ENCODE results near the gene RYR1. TPM values are rescaled to one million over a fixed set of nuclear protein-coding genes. Genes with fewer than 3 reads are reported as not detected.

RYR1 gene
- total RNA-seq, 1 donor = not detected

- H3K4me3 ChIP-seq (ENCODE audit: low read depth, low read length) = no peak overlapping the region
- no peak for TF ChIP-seq CTCF (IDR thresholded peaks at IDR 0.05; ENCODE audit: insufficient read depth, low read length)
- DNase-seq (ENCODE audit: low read depth) = no peak
Observed at GRCh38 chr19:38391911-38392464, 41.5 kb upstream of the RYR1 start.

- no peak for DNase-seq (ENCODE audit: low read depth)
- H3K4me3 ChIP-seq (ENCODE audit: low read depth, low read length) = no peak overlapping the region
- no peak for TF ChIP-seq CTCF (IDR thresholded peaks at IDR 0.05; ENCODE audit: insufficient read depth, low read length)
Observed at GRCh38 chr19:38392707-38393308, 40.7 kb upstream of the RYR1 start.

GRCh38 chr19:38394488-38394887, 39.0 kb upstream of the RYR1 start:
- DNase-seq (ENCODE audit: low read depth) = no peak
- no peak overlapping the region for H3K4me3 ChIP-seq (ENCODE audit: low read depth, low read length)
- no peak for TF ChIP-seq CTCF (IDR thresholded peaks at IDR 0.05; ENCODE audit: insufficient read depth, low read length)

- H3K4me3 ChIP-seq (ENCODE audit: low read depth, low read length) = no peak overlapping the region
- TF ChIP-seq CTCF (IDR thresholded peaks at IDR 0.05; ENCODE audit: insufficient read depth, low read length) = no peak
- no peak for DNase-seq (ENCODE audit: low read depth)
Observed at GRCh38 chr19:38395381-38396114, 37.9 kb upstream of the RYR1 start.

GRCh38 chr19:38399081-38399480, 34.4 kb upstream of the RYR1 start:
- no peak for DNase-seq (ENCODE audit: low read depth)
- TF ChIP-seq CTCF (IDR thresholded peaks at IDR 0.05; ENCODE audit: insufficient read depth, low read length) = no peak
- H3K4me3 ChIP-seq (ENCODE audit: low read depth, low read length) = no peak overlapping the region

GRCh38 chr19:38399537-38399936, 34.0 kb upstream of the RYR1 start:
- no peak for DNase-seq (ENCODE audit: low read depth)
- no peak overlapping the region for H3K4me3 ChIP-seq (ENCODE audit: low read depth, low read length)
- no peak for TF ChIP-seq CTCF (IDR thresholded peaks at IDR 0.05; ENCODE audit: insufficient read depth, low read length)

Measured in fibroblast of the aortic adventitia (primary cell).